Measurements from ENCODE around the gene TAF4. TPM values are rescaled to one million over a fixed set of nuclear protein-coding genes. Genes with fewer than 3 reads are reported as not detected.

Gene TAF4
- polyA plus RNA-seq, 6 donors from 2014 or later, result 1.3 to 4.2 (median 1.8) TPM

DNA sequence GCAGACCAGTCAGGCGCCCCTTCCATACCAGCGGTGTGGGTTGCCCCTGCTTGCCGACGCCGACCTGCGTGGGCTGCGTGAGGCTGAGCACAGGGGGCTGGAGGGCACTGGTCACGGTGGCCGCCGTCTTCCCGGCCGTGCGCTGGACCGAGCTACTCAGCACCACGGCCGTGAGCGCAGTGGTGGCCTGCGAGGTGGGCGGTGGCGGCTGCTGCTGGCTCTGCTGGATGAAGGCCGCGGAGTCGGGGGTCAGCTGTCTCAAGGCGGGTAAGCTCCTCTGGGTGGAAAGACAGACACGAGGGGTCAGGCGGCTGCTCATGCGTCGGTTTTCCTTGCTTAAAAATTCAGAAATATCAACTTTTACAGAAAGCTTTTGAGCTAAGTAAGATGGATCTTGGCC, 59.2 kb downstream of the TAF4 start:
- no peak overlapping the region for H3K27ac Mint-ChIP-seq
- H3K36me3 Mint-ChIP-seq, result peaks cover 25 to 29% of the 10 kb centered on the region in 2 donors
- no peak for DNase-seq
- ATAC-seq (ENCODE audit: low read depth in 2 of 2), result no peak
- H3K4me3 Mint-ChIP-seq, result no peak overlapping the region
- no peaks in the 10 kb centered on the region for H3K27me3 Mint-ChIP-seq
- H3K4me1 Mint-ChIP-seq, result peaks cover 6 to 9% (median 8%) of the 10 kb centered on the region in 3 donors
- no peaks in the 10 kb centered on the region for H3K9me3 Mint-ChIP-seq

DNA sequence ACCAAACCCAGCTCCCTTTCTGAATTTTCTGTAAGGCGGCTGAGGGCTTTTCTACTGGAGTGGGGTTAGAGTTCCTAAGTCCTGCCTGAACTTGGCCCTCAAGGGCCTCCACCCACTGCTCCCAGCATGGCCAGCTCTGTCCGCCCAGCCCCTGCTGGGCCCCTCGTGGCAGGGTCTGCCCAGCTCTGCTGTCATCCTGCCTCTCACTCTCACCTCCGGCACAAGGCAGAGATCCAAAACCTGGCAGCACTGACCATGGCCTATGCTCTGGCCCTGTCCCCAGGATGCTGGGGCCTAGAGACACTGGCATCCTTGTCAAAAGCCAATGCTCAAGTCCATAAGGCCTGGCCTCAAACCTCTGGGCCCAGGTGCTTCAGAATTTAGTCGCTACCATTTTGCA, 61.1 kb downstream of the TAF4 start:
- no peaks in the 10 kb centered on the region for H3K27me3 Mint-ChIP-seq
- ATAC-seq (ENCODE audit: low read depth in 2 of 2) (no peak), DNase-seq (no peak)
- peaks cover 31% of the 10 kb centered on the region in 2 donors for H3K36me3 Mint-ChIP-seq
- H3K4me1 Mint-ChIP-seq, result peaks cover 0 to 4% (median 0%) of the 10 kb centered on the region in 3 donors
- peak overlapping the region in 1 of 6 donors; percentile 57 for H3K27ac Mint-ChIP-seq
- H3K4me3 Mint-ChIP-seq, result no peak overlapping the region
- no peaks in the 10 kb centered on the region for H3K9me3 Mint-ChIP-seq

DNA sequence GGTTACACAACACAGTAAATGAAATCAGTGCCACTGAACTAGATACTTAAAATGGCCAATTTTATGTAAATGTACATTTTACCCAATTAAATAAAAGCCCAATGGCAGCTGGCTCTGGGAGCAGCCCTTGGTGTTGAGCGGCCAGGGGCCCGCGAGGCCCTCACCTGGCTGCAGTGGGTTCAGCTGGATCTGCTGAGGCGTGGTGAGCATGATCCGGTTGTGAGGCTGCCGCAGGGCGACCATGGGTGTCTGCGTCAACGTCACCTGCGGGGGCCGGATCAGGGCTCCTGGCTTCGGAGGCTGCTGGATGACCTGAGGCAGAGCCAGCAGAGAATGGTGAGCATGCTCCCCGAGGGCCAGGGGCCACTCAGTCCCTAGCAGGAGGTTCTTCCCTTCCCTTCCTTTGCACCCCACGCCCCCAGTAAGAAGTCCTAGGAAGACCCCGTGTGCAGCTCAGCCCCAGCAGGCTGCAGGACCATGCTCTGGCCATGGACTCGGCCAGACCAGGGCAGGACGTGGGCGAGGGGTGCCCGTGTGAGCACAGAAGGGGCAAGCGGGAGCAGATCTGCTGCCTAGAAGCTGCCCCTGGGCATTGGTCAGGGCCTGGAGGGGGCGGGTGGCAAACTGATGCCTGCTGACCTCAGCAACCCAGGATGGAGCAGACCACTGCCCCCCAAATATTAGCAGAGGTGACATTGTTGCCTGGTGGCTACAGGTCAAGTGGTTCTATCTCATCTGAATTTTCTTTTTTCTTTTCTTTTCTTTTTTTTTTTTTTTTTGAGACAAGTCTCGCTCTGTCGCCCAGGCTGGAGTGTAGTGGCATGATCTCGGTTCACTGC, 61.9 kb downstream of the TAF4 start:
- DNase-seq, result no peak
- no peak overlapping the region for H3K27ac Mint-ChIP-seq
- H3K4me1 Mint-ChIP-seq, result peaks cover 0 to 4% (median 0%) of the 10 kb centered on the region in 3 donors
- no peak overlapping the region for H3K4me3 Mint-ChIP-seq
- ATAC-seq (ENCODE audit: low read depth in 2 of 2), result no peak
- H3K27me3 Mint-ChIP-seq, result no peaks in the 10 kb centered on the region
- no peaks in the 10 kb centered on the region for H3K9me3 Mint-ChIP-seq
- peaks cover 38 to 39% of the 10 kb centered on the region in 2 donors for H3K36me3 Mint-ChIP-seq

DNA sequence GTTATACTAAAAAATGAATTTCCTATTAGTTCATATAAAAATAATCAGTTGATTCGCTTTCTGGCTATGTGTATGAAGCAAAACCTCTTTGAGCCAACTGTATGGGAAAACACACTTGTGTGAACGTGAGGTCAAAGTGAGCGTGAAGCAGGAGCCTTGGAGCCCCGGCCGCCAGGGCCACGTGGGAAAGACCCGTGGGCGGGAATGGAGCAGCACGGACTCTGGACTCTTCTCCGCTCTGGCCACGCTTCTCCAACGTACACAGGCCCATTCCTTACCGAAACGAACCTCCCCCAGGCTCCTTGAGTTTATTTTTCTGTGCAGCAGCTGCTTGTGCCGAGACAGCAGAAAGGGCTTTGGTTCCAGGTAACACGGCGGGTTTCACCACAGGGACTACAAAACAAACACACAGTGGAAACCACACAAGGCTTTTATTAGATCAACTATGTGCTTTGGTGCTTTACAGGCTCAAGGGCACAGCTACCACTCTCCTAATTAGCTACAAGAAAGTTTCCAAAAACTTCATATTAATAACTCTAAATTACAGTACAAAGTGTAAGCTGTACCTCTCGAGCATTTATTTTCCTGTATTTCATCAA, 62.7 kb downstream of the TAF4 start:
- DNase-seq, result no peak
- Mint-ChIP-seq H3K36me3 (peaks cover 36 to 38% of the 10 kb centered on the region in 2 donors), H3K9me3 (no peaks in the 10 kb centered on the region), H3K4me1 (peaks cover 0 to 4% (median 0%) of the 10 kb centered on the region in 3 donors), H3K27ac (no peak overlapping the region), H3K4me3 (no peak overlapping the region), H3K27me3 (no peaks in the 10 kb centered on the region)
- ATAC-seq (ENCODE audit: low read depth in 2 of 2), result no peak

DNA sequence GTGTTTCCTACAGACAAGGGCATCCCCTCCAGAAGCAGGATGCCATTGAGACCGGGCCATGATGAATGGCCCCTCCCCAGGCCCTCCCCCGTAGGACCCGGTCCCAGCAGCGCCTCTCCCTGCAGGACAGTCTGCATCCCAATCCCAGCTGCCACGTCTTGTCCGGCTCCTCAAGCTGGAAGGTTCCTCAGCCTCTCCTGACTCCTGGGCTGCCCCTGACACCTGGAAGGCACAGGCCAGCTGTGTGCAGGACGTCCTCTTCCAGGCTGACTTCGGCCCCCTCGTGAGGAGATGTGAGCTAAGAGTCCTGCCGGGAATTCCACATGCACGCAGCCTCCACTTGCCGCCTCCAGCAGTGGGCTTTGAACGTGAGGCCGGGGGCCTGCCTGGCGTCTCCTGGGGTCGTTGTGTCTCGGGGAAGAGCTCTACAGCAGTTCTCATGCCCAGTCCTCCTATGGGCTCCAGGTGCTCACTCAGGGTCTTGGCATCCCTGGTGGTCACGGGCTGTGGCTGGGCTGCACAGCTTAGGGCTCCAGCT, 64.4 kb downstream of the TAF4 start:
- Mint-ChIP-seq H3K36me3 (peaks cover 31 to 40% of the 10 kb centered on the region in 2 donors), H3K27ac (no peak overlapping the region), H3K27me3 (no peaks in the 10 kb centered on the region), H3K4me3 (no peak overlapping the region), H3K4me1 (peaks cover 0 to 4% (median 0%) of the 10 kb centered on the region in 3 donors), H3K9me3 (no peaks in the 10 kb centered on the region)
- ATAC-seq (ENCODE audit: low read depth in 2 of 2), result no peak
- DNase-seq, result no peak

DNA sequence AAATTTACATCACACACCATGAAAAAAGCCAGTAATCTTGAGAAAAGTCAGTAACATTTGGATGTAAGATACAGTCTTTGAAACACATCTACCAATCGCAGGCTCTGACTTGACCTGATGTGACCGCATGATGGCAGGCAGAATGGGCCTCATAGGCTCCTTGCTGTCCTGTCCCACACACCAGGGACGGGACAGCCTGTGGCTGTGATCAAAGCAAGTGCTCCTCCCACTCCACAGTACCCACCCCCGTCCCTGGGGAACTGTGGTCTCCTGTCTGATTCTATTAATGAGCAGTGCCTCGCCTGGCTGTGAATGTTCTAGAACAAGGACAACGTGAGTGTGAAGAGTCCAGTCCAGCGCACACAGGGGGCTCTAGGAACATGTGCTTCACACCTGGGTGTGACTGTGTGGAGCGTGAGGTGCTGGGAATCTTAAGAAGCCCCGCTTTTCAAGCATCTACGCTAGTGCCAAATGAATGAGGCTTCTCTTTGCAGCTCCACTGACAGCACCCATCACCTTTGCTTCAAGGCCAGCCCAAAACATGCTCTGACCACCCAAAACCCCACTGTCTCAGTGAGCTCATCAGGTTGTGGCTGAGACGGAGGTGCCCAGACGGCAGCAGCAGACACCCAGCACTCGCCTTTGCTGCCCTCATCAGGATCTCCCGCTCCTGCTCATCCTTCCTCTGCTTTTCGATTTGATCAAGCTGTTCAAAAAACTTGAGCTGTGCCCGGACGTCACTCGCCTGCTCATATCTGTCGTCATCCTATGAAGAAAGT, 67.1 kb downstream of the TAF4 start:
- H3K27ac Mint-ChIP-seq, result no peak overlapping the region
- ATAC-seq (ENCODE audit: low read depth in 2 of 2), result no peak
- H3K4me3 Mint-ChIP-seq, result no peak overlapping the region
- H3K36me3 Mint-ChIP-seq, result peaks cover 42 to 52% of the 10 kb centered on the region in 2 donors
- H3K9me3 Mint-ChIP-seq, result no peaks in the 10 kb centered on the region
- no peaks in the 10 kb centered on the region for H3K27me3 Mint-ChIP-seq
- no peak for DNase-seq
- peaks cover 1 to 7% (median 2%) of the 10 kb centered on the region in 3 donors for H3K4me1 Mint-ChIP-seq

DNA sequence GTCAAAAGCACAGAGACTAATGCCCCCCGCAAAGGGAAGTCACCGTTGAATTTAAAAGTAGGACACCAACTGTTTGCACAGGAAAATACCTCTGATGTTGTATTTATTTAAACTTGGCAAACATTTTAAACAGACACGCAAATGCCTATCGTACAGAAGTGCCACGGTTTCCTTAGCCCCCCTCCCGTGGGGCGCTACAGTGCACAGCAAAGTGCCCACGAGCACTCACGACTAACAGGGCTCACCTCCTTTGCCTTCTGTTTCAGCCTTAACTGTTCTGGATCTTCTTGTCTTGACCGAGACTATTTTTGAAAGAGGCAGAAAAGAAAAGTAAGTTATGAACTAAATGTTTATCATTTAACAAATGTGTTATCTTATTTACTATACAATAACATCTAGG, 67.8 kb downstream of the TAF4 start:
- ATAC-seq (ENCODE audit: low read depth in 2 of 2) (no peak), DNase-seq (no peak)
- Mint-ChIP-seq H3K4me3 (no peak overlapping the region), H3K4me1 (peaks cover 7 to 10% (median 8%) of the 10 kb centered on the region in 3 donors), H3K27me3 (no peaks in the 10 kb centered on the region), H3K27ac (no peak overlapping the region), H3K36me3 (peaks cover 46 to 56% of the 10 kb centered on the region in 2 donors), H3K9me3 (peaks cover 0 to under 1% (median 0%) of the 10 kb centered on the region in 7 donors)

DNA sequence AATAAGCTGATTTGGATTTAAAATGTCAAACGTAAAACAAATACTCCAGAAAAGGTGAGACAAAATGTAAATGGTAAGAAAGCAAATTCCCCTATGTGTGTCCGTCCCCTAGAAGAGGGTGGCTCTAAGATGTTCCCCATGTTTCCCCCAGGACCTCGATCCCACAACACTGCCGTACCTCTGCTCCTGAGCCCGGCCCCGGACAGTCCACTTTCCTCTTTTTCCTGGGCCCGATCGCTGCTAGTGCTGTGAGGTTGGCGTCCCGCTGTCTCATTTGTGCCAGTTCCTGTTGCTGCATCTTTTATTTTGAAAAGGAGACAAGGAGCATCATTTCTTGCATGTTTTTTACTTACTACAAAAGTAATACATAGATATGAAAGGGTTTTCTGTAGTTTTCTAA, 68.3 kb downstream of the TAF4 start:
- Mint-ChIP-seq H3K27ac (peak overlapping the region in 1 of 6 donors; percentile 18), H3K4me1 (peaks cover 9 to 16% (median 10%) of the 10 kb centered on the region in 3 donors), H3K4me3 (no peak overlapping the region), H3K27me3 (no peaks in the 10 kb centered on the region), H3K36me3 (peaks cover 50 to 58% of the 10 kb centered on the region in 2 donors), H3K9me3 (peaks cover 0 to 5% (median 3%) of the 10 kb centered on the region in 7 donors)
- DNase-seq (no peak), ATAC-seq (ENCODE audit: low read depth in 2 of 2) (no peak)

DNA sequence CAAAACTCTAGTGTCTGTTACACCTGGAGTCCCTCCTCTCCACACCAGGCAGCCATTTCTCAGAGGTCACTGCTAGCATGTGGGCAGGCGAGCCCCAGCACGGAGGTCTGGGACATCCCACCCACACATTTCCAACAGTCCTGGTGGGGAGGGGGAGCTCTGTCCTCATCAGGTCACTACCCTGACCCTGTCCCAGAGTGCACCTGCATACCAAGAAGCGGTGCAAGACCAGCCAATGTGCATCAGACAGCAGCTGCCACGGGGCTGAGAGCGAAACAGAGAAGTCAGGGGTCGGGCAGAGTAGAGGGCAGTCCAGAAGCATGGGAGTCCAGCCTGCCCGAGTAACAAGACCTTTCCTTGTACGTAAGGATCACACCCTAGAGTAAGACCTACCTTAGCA, 71.1 kb downstream of the TAF4 start:
- ATAC-seq (ENCODE audit: low read depth in 2 of 2) (no peak), DNase-seq (no peak)
- H3K9me3 Mint-ChIP-seq, result peaks cover 11 to 25% (median 17%) of the 10 kb centered on the region in 7 donors
- H3K27ac Mint-ChIP-seq, result no peak overlapping the region
- H3K4me1 Mint-ChIP-seq, result peaks cover 9 to 13% (median 10%) of the 10 kb centered on the region in 3 donors
- H3K27me3 Mint-ChIP-seq, result no peaks in the 10 kb centered on the region
- H3K36me3 Mint-ChIP-seq, result peaks cover 67 to 69% of the 10 kb centered on the region in 2 donors
- H3K4me3 Mint-ChIP-seq, result no peak overlapping the region

DNA sequence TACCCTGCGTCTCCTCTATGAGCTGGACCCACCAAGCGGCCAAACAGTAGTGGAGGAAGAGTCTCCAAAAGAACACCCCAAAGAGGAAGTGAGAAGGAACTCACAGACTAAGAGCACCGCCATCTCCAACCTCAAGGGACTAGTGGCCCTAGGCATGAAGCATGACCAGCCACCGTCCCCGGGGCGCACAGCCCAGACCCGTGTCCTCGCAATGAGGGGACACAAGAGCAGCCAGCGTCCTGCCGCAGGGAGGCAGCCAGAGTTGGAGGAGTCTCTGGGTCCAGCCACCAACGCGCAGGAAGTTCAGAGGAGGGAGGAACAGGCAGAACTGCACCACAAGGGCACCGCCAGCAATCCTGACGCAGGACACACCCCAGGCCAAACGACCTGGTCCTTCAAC, 72.6 kb downstream of the TAF4 start:
- ATAC-seq (ENCODE audit: low read depth in 2 of 2) (no peak), DNase-seq (no peak)
- H3K4me1 Mint-ChIP-seq, result peaks cover 9 to 16% (median 10%) of the 10 kb centered on the region in 3 donors
- H3K27me3 Mint-ChIP-seq, result no peaks in the 10 kb centered on the region
- H3K4me3 Mint-ChIP-seq, result no peak overlapping the region
- peaks cover 63 to 65% of the 10 kb centered on the region in 2 donors for H3K36me3 Mint-ChIP-seq
- H3K27ac Mint-ChIP-seq, result peak overlapping the region in 2 of 6 donors; percentile 48 to 93
- peaks cover 11 to 25% (median 17%) of the 10 kb centered on the region in 7 donors for H3K9me3 Mint-ChIP-seq

DNA sequence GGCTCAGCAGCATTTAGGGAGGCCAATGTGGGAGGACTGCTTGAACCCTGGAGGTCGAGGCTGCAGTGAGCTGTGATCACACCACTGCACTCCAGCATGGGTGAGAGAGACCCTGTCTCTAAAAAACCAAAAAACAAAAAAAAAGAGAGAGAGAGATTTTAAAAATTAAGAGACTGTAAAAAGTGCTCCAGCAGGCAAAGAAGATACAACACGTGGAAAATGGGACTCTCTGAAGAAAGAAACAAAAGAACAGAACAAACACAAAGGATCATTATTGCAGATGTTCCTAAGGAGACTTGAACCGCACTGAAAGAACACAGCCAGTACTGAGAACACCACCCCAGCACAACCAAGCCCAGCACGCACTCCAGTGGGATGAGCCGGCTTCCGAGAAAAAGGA, 74.2 kb downstream of the TAF4 start:
- DNase-seq (no peak), ATAC-seq (ENCODE audit: low read depth in 2 of 2) (no peak)
- Mint-ChIP-seq H3K4me1 (peaks cover 10 to 16% (median 13%) of the 10 kb centered on the region in 3 donors), H3K36me3 (peaks cover 65 to 80% of the 10 kb centered on the region in 2 donors), H3K27ac (peak overlapping the region in 2 of 6 donors; percentile 64 to 66), H3K9me3 (peaks cover 11 to 25% (median 17%) of the 10 kb centered on the region in 7 donors), H3K27me3 (no peaks in the 10 kb centered on the region), H3K4me3 (peak overlapping the region in 1 of 8 donors; percentile 44)

DNA sequence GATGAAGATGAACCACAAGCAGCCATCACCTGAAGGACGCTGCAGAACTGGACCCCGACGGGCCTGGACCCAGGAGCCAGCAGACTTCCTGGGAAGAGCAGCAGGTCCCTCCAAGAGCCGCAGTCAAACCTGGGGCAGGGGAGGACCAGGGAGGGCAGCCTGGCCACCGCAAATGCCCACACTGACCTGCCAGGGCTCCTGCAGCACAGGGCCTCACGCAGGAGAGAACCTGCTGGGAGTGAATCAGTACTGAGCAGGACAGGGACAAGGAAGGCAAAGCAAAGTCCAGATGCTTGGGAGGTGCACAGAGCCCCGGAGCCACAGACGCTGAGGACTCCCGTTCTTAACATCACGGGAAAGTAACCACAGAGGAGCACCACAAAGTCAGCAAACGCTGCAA, 75.2 kb downstream of the TAF4 start:
- Mint-ChIP-seq H3K36me3 (peaks cover 61 to 80% of the 10 kb centered on the region in 2 donors), H3K4me3 (peak overlapping the region in 1 of 8 donors; percentile 72), H3K27ac (peak overlapping the region in 1 of 6 donors; percentile 66), H3K9me3 (peaks cover 11 to 25% (median 19%) of the 10 kb centered on the region in 7 donors), H3K4me1 (peaks cover 10 to 16% (median 13%) of the 10 kb centered on the region in 3 donors), H3K27me3 (no peaks in the 10 kb centered on the region)
- no peak for ATAC-seq (ENCODE audit: low read depth in 2 of 2)
- no peak for DNase-seq

DNA sequence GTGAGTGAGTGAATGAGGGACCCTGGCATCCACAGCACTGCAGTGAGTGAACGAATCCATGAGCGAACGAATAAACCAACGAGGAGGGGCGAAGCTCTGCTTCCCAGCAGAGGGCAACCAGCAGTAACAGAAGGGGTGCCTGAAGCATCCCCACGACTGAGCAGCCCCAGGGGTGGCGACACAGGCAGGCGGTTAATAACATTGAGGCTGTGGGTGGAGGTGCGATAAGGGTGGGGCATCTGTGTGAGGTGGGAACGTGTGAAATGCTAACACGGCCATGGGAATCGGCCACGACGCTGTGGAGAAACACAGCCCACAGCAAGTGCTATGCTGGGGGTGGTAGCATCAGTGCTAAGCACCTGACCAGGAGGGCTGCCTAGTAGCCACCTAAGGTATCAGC, 75.9 kb downstream of the TAF4 start:
- Mint-ChIP-seq H3K4me3 (no peak overlapping the region), H3K4me1 (peaks cover 10 to 13% (median 13%) of the 10 kb centered on the region in 3 donors), H3K36me3 (peaks cover 55 to 74% of the 10 kb centered on the region in 2 donors), H3K9me3 (peaks cover 11 to 25% (median 19%) of the 10 kb centered on the region in 7 donors), H3K27me3 (no peaks in the 10 kb centered on the region), H3K27ac (no peak overlapping the region)
- no peak for ATAC-seq (ENCODE audit: low read depth in 2 of 2)
- no peak for DNase-seq

Measured in naive B cell (primary cell).